ENCODE measurements around the gene SCN5A. TPM values are rescaled to one million over a fixed set of nuclear protein-coding genes. Genes with fewer than 3 reads are reported as not detected.

SCN5A gene
- total RNA-seq, 1 donor from 2014 or later, result 1.4 TPM

GRCh38 chr3:38515367-38515766 is 134.1 kb downstream of the SCN5A start:
- no peak for DNase-seq (ENCODE audit: low spot score)
- Mint-ChIP-seq H3K4me3 (ENCODE audit: unreplicated experiment) (no peak overlapping the region), H3K4me1 (ENCODE audit: unreplicated experiment) (peaks cover 7% of the 10 kb centered on the region), H3K36me3 (ENCODE audit: low read depth, unreplicated experiment) (peaks cover 8% of the 10 kb centered on the region), H3K27me3 (ENCODE audit: unreplicated experiment) (no peaks in the 10 kb centered on the region), H3K9me3 (ENCODE audit: unreplicated experiment) (no peaks in the 10 kb centered on the region), H3K27ac (ENCODE audit: unreplicated experiment) (no peak overlapping the region)
- TF ChIP-seq CTCF (IDR thresholded peaks at IDR 0.05; ENCODE audit: unreplicated experiment), result no peak

GRCh38 chr3:38511546-38511945 is 137.9 kb downstream of the SCN5A start:
- Mint-ChIP-seq H3K36me3 (ENCODE audit: low read depth, unreplicated experiment) (peaks cover 14% of the 10 kb centered on the region), H3K27me3 (ENCODE audit: unreplicated experiment) (no peaks in the 10 kb centered on the region), H3K4me3 (ENCODE audit: unreplicated experiment) (no peak overlapping the region), H3K9me3 (ENCODE audit: unreplicated experiment) (no peaks in the 10 kb centered on the region), H3K4me1 (ENCODE audit: unreplicated experiment) (no peaks in the 10 kb centered on the region), H3K27ac (ENCODE audit: unreplicated experiment) (no peak overlapping the region)
- no peak for DNase-seq (ENCODE audit: low spot score)
- no peak for TF ChIP-seq CTCF (IDR thresholded peaks at IDR 0.05; ENCODE audit: unreplicated experiment)

- Mint-ChIP-seq H3K27ac (ENCODE audit: unreplicated experiment) (no peak overlapping the region), H3K9me3 (ENCODE audit: unreplicated experiment) (no peaks in the 10 kb centered on the region), H3K27me3 (ENCODE audit: unreplicated experiment) (no peaks in the 10 kb centered on the region), H3K36me3 (ENCODE audit: low read depth, unreplicated experiment) (peaks cover 14% of the 10 kb centered on the region), H3K4me1 (ENCODE audit: unreplicated experiment) (no peaks in the 10 kb centered on the region), H3K4me3 (ENCODE audit: unreplicated experiment) (no peak overlapping the region)
- TF ChIP-seq CTCF (IDR thresholded peaks at IDR 0.05; ENCODE audit: unreplicated experiment), result no peak
- DNase-seq (ENCODE audit: low spot score), result no peak
Observed at GRCh38 chr3:38510631-38511030, 138.9 kb downstream of the SCN5A start.

- no peak overlapping the region for H3K27ac Mint-ChIP-seq (ENCODE audit: unreplicated experiment)
- H3K9me3 Mint-ChIP-seq (ENCODE audit: unreplicated experiment), result no peaks in the 10 kb centered on the region
- H3K4me1 Mint-ChIP-seq (ENCODE audit: unreplicated experiment), result no peaks in the 10 kb centered on the region
- no peak for DNase-seq (ENCODE audit: low spot score)
- no peaks in the 10 kb centered on the region for H3K27me3 Mint-ChIP-seq (ENCODE audit: unreplicated experiment)
- TF ChIP-seq CTCF (IDR thresholded peaks at IDR 0.05; ENCODE audit: unreplicated experiment), result no peak
- no peak overlapping the region for H3K4me3 Mint-ChIP-seq (ENCODE audit: unreplicated experiment)
- peaks cover 14% of the 10 kb centered on the region for H3K36me3 Mint-ChIP-seq (ENCODE audit: low read depth, unreplicated experiment)
Observed at GRCh38 chr3:38509732-38510131, 139.8 kb downstream of the SCN5A start.

GRCh38 chr3:38507120-38507519 is 142.4 kb downstream of the SCN5A start:
- H3K4me3 Mint-ChIP-seq (ENCODE audit: unreplicated experiment), result no peak overlapping the region
- TF ChIP-seq CTCF (IDR thresholded peaks at IDR 0.05; ENCODE audit: unreplicated experiment), result no peak
- no peaks in the 10 kb centered on the region for H3K27me3 Mint-ChIP-seq (ENCODE audit: unreplicated experiment)
- no peaks in the 10 kb centered on the region for H3K9me3 Mint-ChIP-seq (ENCODE audit: unreplicated experiment)
- no peak for DNase-seq (ENCODE audit: low spot score)
- no peaks in the 10 kb centered on the region for H3K4me1 Mint-ChIP-seq (ENCODE audit: unreplicated experiment)
- peaks cover 6% of the 10 kb centered on the region for H3K36me3 Mint-ChIP-seq (ENCODE audit: low read depth, unreplicated experiment)
- H3K27ac Mint-ChIP-seq (ENCODE audit: unreplicated experiment), result no peak overlapping the region

Measured in endothelial cell (in vitro differentiated cells).